Measurements from ENCODE around the gene KPRP. TPM values are rescaled to one million over a fixed set of nuclear protein-coding genes. Genes with fewer than 3 reads are reported as not detected.

The KPRP gene
- total and polyA plus RNA-seq, 2 of the 13 experiments (the other 11 are each of a cell fraction or from before 2014, with no cell fraction given) = not detected

GRCh38 chr1:152741656-152742055 is 16.2 kb upstream of the KPRP start:
- no peak overlapping the region for H3K27ac ChIP-seq (ENCODE audit: extremely low read length, insufficient read depth, low read length)
- ATAC-seq (no peak), FAIRE-seq (no peak), DNase-seq (ENCODE audit: low spot score) (peak; percentile 26)
- no peak overlapping the region for H3K4me3 ChIP-seq (replicated peaks in 1 of 3; ENCODE audit: insufficient read depth in 1 of 3, low read depth in 2 of 3, low read length in 3 of 3)
- POLR2A ChIA-PET = no interaction called here
- H3K79me2 ChIP-seq (ENCODE audit: insufficient read depth, low read length) = no peaks in the 10 kb centered on the region
- no TSS peak for BruUV-seq (replicated peaks)
- H3K9ac ChIP-seq (ENCODE audit: insufficient read depth, low read depth, low read length) = no peak overlapping the region
- intact Hi-C loops (cut with micrococcal nuclease; ENCODE audit: unreplicated experiment) = no loop called here
- CTCF ChIA-PET (ENCODE audit: low intra/inter-chr PET ratio, low total read pairs) = no interaction called here
- H3K4me2 ChIP-seq (ENCODE audit: low read depth, low read length) = no peak overlapping the region
- peaks cover 24% of the 10 kb centered on the region for H3K4me1 ChIP-seq (ENCODE audit: insufficient read depth, low read length)
- no peaks in the 10 kb centered on the region for H4K20me1 ChIP-seq (ENCODE audit: insufficient read depth, low read length)
- no peaks in the 10 kb centered on the region for H3K36me3 ChIP-seq (replicated peaks in 1 of 2; ENCODE audit: control insufficient read depth in 1 of 2, insufficient read depth in 2 of 2, low read length in 2 of 2)
- in situ Hi-C loops (cut with HindIII; ENCODE audit: extremely low pct_ligation_motif_present, low pct_unique_long_range_greater_than_20kb) = no loop called here
- H3K9me3 ChIP-seq (ENCODE audit: low read length) = no peaks in the 10 kb centered on the region
- no peak for TF ChIP-seq CBX2 (IDR thresholded peaks at IDR 0.05; ENCODE audit: low read depth, low read length)
- TF ChIP-seq CBX2 (CRISPR knock-in tag; IDR thresholded peaks at IDR 0.05; ENCODE audit: low read depth) = no peak
- no peak for TF ChIP-seq HMGXB3 (CRISPR knock-in tag; IDR thresholded peaks at IDR 0.05; ENCODE audit: borderline replicate concordance)
- no peak for TF ChIP-seq RXRB (CRISPR knock-in tag; IDR thresholded peaks at IDR 0.05; ENCODE audit: borderline replicate concordance)
- TF ChIP-seq ARID2 (CRISPR knock-in tag; IDR thresholded peaks at IDR 0.05; ENCODE audit: borderline replicate concordance) = no peak
- TF ChIP-seq PRPF4 (IDR thresholded peaks at IDR 0.05; ENCODE audit: low read depth, low read length, poor library complexity, severe bottlenecking) = no peak
- TF ChIP-seq ZNF563 (CRISPR knock-in tag; IDR thresholded peaks at IDR 0.05) = no peak
- TF ChIP-seq ZNF557 (CRISPR knock-in tag; IDR thresholded peaks at IDR 0.05) = no peak
- TF ChIP-seq ATF7-NPFF (CRISPR knock-in tag; IDR thresholded peaks at IDR 0.05; ENCODE audit: low read depth) = no peak
- no peak for TF ChIP-seq RAD21 (CRISPR knock-in tag; IDR thresholded peaks at IDR 0.05)
- no peak for TF ChIP-seq PHF21A (CRISPR knock-in tag; IDR thresholded peaks at IDR 0.05)
- TF ChIP-seq CHD4 (IDR thresholded peaks at IDR 0.05; ENCODE audit: borderline replicate concordance, low read length) = no peak
- H2AFZ ChIP-seq (ENCODE audit: low read length) = no peak overlapping the region
- H3K27me3 ChIP-seq (ENCODE audit: control insufficient read depth in 1 of 2, insufficient read depth in 2 of 2, low read length in 2 of 2) = no peaks in the 10 kb centered on the region
